H1 (cell line): Measurements from ENCODE around the gene ZNF74.

Experiments
- BRCA1 ChIP-seq: IDR thresholded peaks from 2 replicates; pipeline ENCODE4 v1.6.1; 2012; ENCODE audit warnings: low read depth, low read length, improper control_type of control experiment
- CEBPB ChIP-seq: IDR thresholded peaks from 2 replicates; pipeline ENCODE4 v1.6.1; 2012; ENCODE audit warnings: low read depth, low read length
- CTCF ChIP-seq, 3 experiments: IDR thresholded peaks; 1 replicate in 2 of 3; 2 replicates in 1 of 3; pipeline versions ENCODE4 v1.5.1 to v1.6.1; 2011; ENCODE audit warnings: low read length in 3 of 3, mild to moderate bottlenecking in 3 of 3, inconsistent platforms in 2 of 3, low read depth in 1 of 3, moderate library complexity in 1 of 3; ENCODE audit not compliant: insufficient read depth in 1 of 3; ENCODE audit errors: control extremely low read depth in 1 of 3
- HDAC2 ChIP-seq, 2 experiments: fragments of 300-600 bp in 1 of 2; sonication (generic) in 1 of 2; IDR thresholded peaks; 2 replicates each; pipeline ENCODE4 v1.6.1; 2011 to 2012; ENCODE audit warnings: low read depth in 2 of 2, low read length in 2 of 2, mild to moderate bottlenecking in 2 of 2, moderate library complexity in 2 of 2, borderline replicate concordance in 1 of 2, inconsistent platforms in 1 of 2
- KDM1A ChIP-seq: fragments of 200-600, 300-600 bp; sonication (generic); IDR thresholded peaks from 2 replicates; pipeline ENCODE4 v1.7.1; 2016; ENCODE audit warnings: mild to moderate bottlenecking, low read length, borderline replicate concordance
- POLR2A ChIP-seq, 2 experiments: IDR thresholded peaks; 1 replicate in 1 of 2; 2 replicates in 1 of 2; pipeline ENCODE4 v1.6.1; 2011; ENCODE audit warnings: low read depth in 2 of 2, low read length in 2 of 2, mild to moderate bottlenecking in 2 of 2; ENCODE audit errors: control extremely low read depth in 1 of 2
- POLR2AphosphoS5 ChIP-seq: IDR thresholded peaks from 2 replicates; pipeline ENCODE4 v1.6.1; 2011; ENCODE audit warnings: low read depth, low read length
- TAF1 ChIP-seq: IDR thresholded peaks from 2 replicates; pipeline ENCODE4 v1.6.1; 2011; ENCODE audit warnings: mild to moderate bottlenecking, low read depth, low read length
- YY1 ChIP-seq: IDR thresholded peaks from 2 replicates; pipeline ENCODE4 v1.6.1; 2011; ENCODE audit warnings: low read depth, mild to moderate bottlenecking, low read length

GRCh38 chr22:20383538-20383937 is 10.4 kb upstream of the ZNF74 start:
- TF ChIP-seq CEBPB: no peak
- TF ChIP-seq CTCF (IDR thresholded peaks at IDR 0.05; ENCODE audit: control extremely low read depth in 1 of 3, insufficient read depth in 1 of 3, low read depth in 1 of 3, low read length in 3 of 3): no peak
- TF ChIP-seq YY1: no peak
- no peak for TF ChIP-seq HDAC2 (IDR thresholded peaks at IDR 0.05; ENCODE audit: borderline replicate concordance in 1 of 2, low read depth in 2 of 2, low read length in 2 of 2)
- TF ChIP-seq KDM1A: no peak
- no peak for TF ChIP-seq POLR2AphosphoS5
- TF ChIP-seq POLR2A (IDR thresholded peaks at IDR 0.05; ENCODE audit: control extremely low read depth in 1 of 2, low read depth in 2 of 2, low read length in 2 of 2): no peak
- no peak for TF ChIP-seq TAF1
- no peak for TF ChIP-seq BRCA1
